ENCODE data around the gene ARFRP1.

ARFRP1 gene

GRCh38 chr20:63692436-63693082 is 15.2 kb downstream of the ARFRP1 start:
- no peak for DNase-seq (ENCODE audit: low read depth in 2 of 2, low spot score in 1 of 2)

- DNase-seq (ENCODE audit: low read depth in 2 of 2, low spot score in 1 of 2) = no peak
These were observed 15.9 kb downstream of the ARFRP1 start for GRCh38 chr20:63691711-63692435.

GRCh38 chr20:63690898-63691710 is 16.7 kb downstream of the ARFRP1 start:
- no peak for DNase-seq (ENCODE audit: low read depth in 2 of 2, low spot score in 1 of 2)

GRCh38 chr20:63690003-63690897 is 17.5 kb downstream of the ARFRP1 start:
- no peak for DNase-seq (ENCODE audit: low read depth in 2 of 2, low spot score in 1 of 2)

GRCh38 chr20:63689046-63690002 is 18.5 kb downstream of the ARFRP1 start:
- DNase-seq (ENCODE audit: low read depth in 2 of 2, low spot score in 1 of 2) = no peak

- no peak for DNase-seq (ENCODE audit: low read depth in 2 of 2, low spot score in 1 of 2)
These were observed 19.3 kb downstream of the ARFRP1 start for GRCh38 chr20:63688228-63689045.

GRCh38 chr20:63687419-63688178 is 20.2 kb downstream of the ARFRP1 start:
- DNase-seq (ENCODE audit: low read depth in 2 of 2, low spot score in 1 of 2) = no peak

- no peak for DNase-seq (ENCODE audit: low read depth in 2 of 2, low spot score in 1 of 2)
These were observed 21.1 kb downstream of the ARFRP1 start for GRCh38 chr20:63686492-63687321.

- DNase-seq (ENCODE audit: low read depth in 2 of 2, low spot score in 1 of 2) = no peak
These were observed 21.7 kb downstream of the ARFRP1 start for GRCh38 chr20:63686094-63686491.

- DNase-seq (ENCODE audit: low read depth in 2 of 2, low spot score in 1 of 2) = no peak
These were observed 22.3 kb downstream of the ARFRP1 start for GRCh38 chr20:63685269-63686026.

- DNase-seq (ENCODE audit: low read depth in 2 of 2, low spot score in 1 of 2) = no peak
These were observed 25.2 kb downstream of the ARFRP1 start for GRCh38 chr20:63682384-63683139.

GRCh38 chr20:63681609-63682142 is 26.1 kb downstream of the ARFRP1 start:
- DNase-seq (ENCODE audit: low read depth in 2 of 2, low spot score in 1 of 2) = no peak

GRCh38 chr20:63680857-63681608 is 26.7 kb downstream of the ARFRP1 start:
- DNase-seq (ENCODE audit: low read depth in 2 of 2, low spot score in 1 of 2) = no peak

- no peak for DNase-seq (ENCODE audit: low read depth in 2 of 2, low spot score in 1 of 2)
These were observed 27.3 kb downstream of the ARFRP1 start for GRCh38 chr20:63680427-63680826.

GRCh38 chr20:63679799-63680305 is 27.9 kb downstream of the ARFRP1 start:
- DNase-seq (ENCODE audit: low read depth in 2 of 2, low spot score in 1 of 2) = no peak

Measured in stimulated activated CD8-positive, alpha-beta memory T cell treated with anti-CD3 and anti-CD28 coated beads, Interleukin-4, amount 100 ng/mL, for 1 hour (primary cell).